Endothelial cell (in vitro differentiated cells): ENCODE data around the gene ANKH. TPM values are rescaled to one million over a fixed set of nuclear protein-coding genes. Genes with fewer than 3 reads are reported as not detected.

Experiments used
- DNase-seq: peaks from one replicate; pipeline ENCODE4 v3.0.0; 2021; ENCODE audit warnings: low spot score
- H3K27ac Mint-ChIP-seq: one replicate; pipeline ENCODE4 v1.8.0; 2021; ENCODE audit warnings: mixed read lengths, inconsistent platforms; ENCODE audit not compliant: unreplicated experiment
- H3K27me3 Mint-ChIP-seq: one replicate; pipeline ENCODE4 v1.8.0; 2021; ENCODE audit warnings: mild to moderate bottlenecking, moderate library complexity, mixed read lengths, inconsistent platforms; ENCODE audit not compliant: unreplicated experiment
- H3K36me3 Mint-ChIP-seq: one replicate; pipeline ENCODE4 v1.8.0; 2021; ENCODE audit warnings: mild to moderate bottlenecking, low read depth, mixed read lengths, inconsistent platforms; ENCODE audit not compliant: unreplicated experiment
- H3K4me1 Mint-ChIP-seq: one replicate; pipeline ENCODE4 v1.8.0; 2021; ENCODE audit warnings: mild to moderate bottlenecking, mixed read lengths, inconsistent platforms; ENCODE audit not compliant: unreplicated experiment
- H3K4me3 Mint-ChIP-seq: one replicate; pipeline ENCODE4 v1.8.0; 2021; ENCODE audit warnings: mild to moderate bottlenecking, mixed read lengths, inconsistent platforms; ENCODE audit not compliant: unreplicated experiment
- H3K9me3 Mint-ChIP-seq: one replicate; pipeline ENCODE4 v1.8.0; 2021; ENCODE audit warnings: mixed read lengths, inconsistent platforms; ENCODE audit not compliant: unreplicated experiment
- CTCF ChIP-seq: fragments of 200-600 bp; sonication (generic); IDR thresholded peaks from one replicate; pipeline ENCODE4 v1.5.0; 2021; ENCODE audit warnings: antibody characterized with exemption; ENCODE audit not compliant: unreplicated experiment
- total RNA-seq: library from RNA; stranded (reverse); fragmentation: NEBNext Ultra II Directional; extraction: Animal tissue kit (Norgen Biotek cat#: 25700); gene quantifications from one replicate; pipeline ENCODE4 v1.2.1, GENCODE V29; 2021; ENCODE audit not compliant: unreplicated experiment

Gene ANKH
- total RNA-seq, 1 donor from 2014 or later = 61.8 TPM

GRCh38 chr5:14683906-14684455 lies 187.6 kb downstream of the ANKH start:
- peaks cover 26% of the 10 kb centered on the region for H3K36me3 Mint-ChIP-seq
- no peaks in the 10 kb centered on the region for H3K27me3 Mint-ChIP-seq
- H3K4me1 Mint-ChIP-seq = peaks cover 2% of the 10 kb centered on the region
- H3K4me3 Mint-ChIP-seq = no peak overlapping the region
- no peak overlapping the region for H3K27ac Mint-ChIP-seq
- H3K9me3 Mint-ChIP-seq = no peaks in the 10 kb centered on the region
- TF ChIP-seq CTCF = no peak
- no peak for DNase-seq

- H3K27me3 Mint-ChIP-seq = no peaks in the 10 kb centered on the region
- peaks cover 26% of the 10 kb centered on the region for H3K36me3 Mint-ChIP-seq
- peaks cover 6% of the 10 kb centered on the region for H3K4me1 Mint-ChIP-seq
- DNase-seq = no peak
- no peak for TF ChIP-seq CTCF
- H3K4me3 Mint-ChIP-seq = no peak overlapping the region
- H3K9me3 Mint-ChIP-seq = no peaks in the 10 kb centered on the region
- no peak overlapping the region for H3K27ac Mint-ChIP-seq
Observed at GRCh38 chr5:14681236-14681752, 190.3 kb downstream of the ANKH start.

GRCh38 chr5:14679595-14679994 lies 192.0 kb downstream of the ANKH start:
- peaks cover 18% of the 10 kb centered on the region for H3K4me1 Mint-ChIP-seq

GRCh38 chr5:14678773-14679334 lies 192.7 kb downstream of the ANKH start:
- H3K4me3 Mint-ChIP-seq = no peak overlapping the region
- H3K27me3 Mint-ChIP-seq = no peaks in the 10 kb centered on the region
- H3K27ac Mint-ChIP-seq = no peak overlapping the region

More at GRCh38 chr5:14679595-14679994, 192.0 kb downstream of the ANKH start:
- Mint-ChIP-seq H3K9me3 (no peaks in the 10 kb centered on the region), H3K27ac (no peak overlapping the region), H3K4me3 (no peak overlapping the region), H3K36me3 (peaks cover 23% of the 10 kb centered on the region), H3K27me3 (no peaks in the 10 kb centered on the region)
- no peak for TF ChIP-seq CTCF
- no peak for DNase-seq

More at GRCh38 chr5:14678773-14679334, 192.7 kb downstream of the ANKH start:
- Mint-ChIP-seq H3K4me1 (peaks cover 24% of the 10 kb centered on the region), H3K36me3 (peaks cover 22% of the 10 kb centered on the region), H3K9me3 (no peaks in the 10 kb centered on the region)
- DNase-seq = no peak
- no peak for TF ChIP-seq CTCF
